ENCODE measurements around the gene GFY.
"Not testable (repeated sequence)": the region's sequence is repeated elsewhere in the genome, so short reads cannot be mapped to it uniquely, and the experiment has no call there.

The GFY gene

GRCh38 chr19:49441960-49442350 lies 16.8 kb downstream of the GFY start:
- no peak overlapping the region for H2BK5ac ChIP-seq (ENCODE audit: low read length)
- no peak for DNase-seq
- H3K79me2 ChIP-seq (ENCODE audit: control insufficient read depth, insufficient read depth, low read length): no peaks in the 10 kb centered on the region
- no peak overlapping the region for H3K23ac ChIP-seq (ENCODE audit: low read length)
- H4K5ac ChIP-seq (ENCODE audit: low read length): no peak overlapping the region
- no CpG with 5 or more reads among the region's 14 CpGs for WGBS (ENCODE audit: extremely low coverage, insufficient coverage, low lambda C conversion rate)
- H2AK5ac ChIP-seq (ENCODE audit: low read length): no peak overlapping the region
- no peak overlapping the region for H3K4me2 ChIP-seq (ENCODE audit: low read length)
- H3K9ac ChIP-seq (ENCODE audit: low read length): no peak overlapping the region
- no peak overlapping the region for H3K4ac ChIP-seq (ENCODE audit: low read depth, low read length)
- H3K79me1 ChIP-seq (ENCODE audit: low read length): no peaks in the 10 kb centered on the region
- no peak overlapping the region for H2BK15ac ChIP-seq (replicated peaks; ENCODE audit: low read depth)
- H3K36me3 ChIP-seq (ENCODE audit: control insufficient read depth, insufficient read depth, low read length): peaks cover 3% of the 10 kb centered on the region
- no peak overlapping the region for H4K8ac ChIP-seq (ENCODE audit: low read depth, low read length)
- no peak overlapping the region for H3K27ac ChIP-seq (ENCODE audit: low read depth, low read length)
- no peak overlapping the region for H3K4me3 ChIP-seq (ENCODE audit: low read length)
- no peak overlapping the region for H2BK120ac ChIP-seq (ENCODE audit: low read depth, low read length)
- H3K56ac ChIP-seq (ENCODE audit: low read length): no peak overlapping the region
- peaks cover 2% of the 10 kb centered on the region for H3K4me1 ChIP-seq (ENCODE audit: control insufficient read depth, low read depth, low read length)
- peaks cover 34% of the 10 kb centered on the region for H3K27me3 ChIP-seq (ENCODE audit: insufficient read depth, low read length, poor library complexity)
- no peak overlapping the region for H3K18ac ChIP-seq (ENCODE audit: low read length)

- Histone ChIP-seq H3K9ac (ENCODE audit: low read length) (no peak overlapping the region), H3K18ac (ENCODE audit: low read length) (no peak overlapping the region), H3K4me2 (ENCODE audit: low read length) (peak overlapping the region; percentile 35), H3K23ac (ENCODE audit: low read length) (no peak overlapping the region), H3K4me3 (ENCODE audit: low read length) (no peak overlapping the region), H2AK5ac (ENCODE audit: low read length) (no peak overlapping the region), H3K79me2 (ENCODE audit: control insufficient read depth, insufficient read depth, low read length) (no peaks in the 10 kb centered on the region), H4K8ac (ENCODE audit: low read depth, low read length) (no peak overlapping the region), H3K36me3 (ENCODE audit: control insufficient read depth, insufficient read depth, low read length) (peaks cover 3% of the 10 kb centered on the region), H3K27me3 (ENCODE audit: insufficient read depth, low read length, poor library complexity) (peaks cover 33% of the 10 kb centered on the region), H3K56ac (ENCODE audit: low read length) (peak overlapping the region; percentile 18), H3K27ac (ENCODE audit: low read depth, low read length) (no peak overlapping the region), H3K79me1 (ENCODE audit: low read length) (no peaks in the 10 kb centered on the region), H4K5ac (ENCODE audit: low read length) (no peak overlapping the region), H2BK120ac (ENCODE audit: low read depth, low read length) (no peak overlapping the region), H2BK5ac (ENCODE audit: low read length) (no peak overlapping the region), H3K4ac (ENCODE audit: low read depth, low read length) (no peak overlapping the region), H2BK15ac (replicated peaks; ENCODE audit: low read depth) (no peak overlapping the region), H3K4me1 (ENCODE audit: control insufficient read depth, low read depth, low read length) (peaks cover 2% of the 10 kb centered on the region)
- no CpG with 5 or more reads among the region's 11 CpGs for WGBS (ENCODE audit: extremely low coverage, insufficient coverage, low lambda C conversion rate)
- DNase-seq: no peak
Measured at GRCh38 chr19:49442354-49442753, 17.2 kb downstream of the GFY start.

GRCh38 chr19:49442771-49443365 lies 17.7 kb downstream of the GFY start:
- peaks cover 3% of the 10 kb centered on the region for H3K36me3 ChIP-seq (ENCODE audit: control insufficient read depth, insufficient read depth, low read length)
- H3K56ac ChIP-seq (ENCODE audit: low read length): peak overlapping the region; percentile 98
- WGBS (ENCODE audit: extremely low coverage, insufficient coverage, low lambda C conversion rate): no CpG with 5 or more reads among the region's 43 CpGs
- H4K5ac ChIP-seq (ENCODE audit: low read length): no peak overlapping the region
- H3K27ac ChIP-seq (ENCODE audit: low read depth, low read length): peak overlapping the region; percentile 72
- peak; percentile 98 for DNase-seq
- peaks cover 2% of the 10 kb centered on the region for H3K4me1 ChIP-seq (ENCODE audit: control insufficient read depth, low read depth, low read length)
- no peak overlapping the region for H2BK15ac ChIP-seq (replicated peaks; ENCODE audit: low read depth)
- no peak overlapping the region for H2BK120ac ChIP-seq (ENCODE audit: low read depth, low read length)
- no peaks in the 10 kb centered on the region for H3K79me2 ChIP-seq (ENCODE audit: control insufficient read depth, insufficient read depth, low read length)
- H4K8ac ChIP-seq (ENCODE audit: low read depth, low read length): no peak overlapping the region
- no peak overlapping the region for H3K23ac ChIP-seq (ENCODE audit: low read length)
- H3K27me3 ChIP-seq (ENCODE audit: insufficient read depth, low read length, poor library complexity): peaks cover 33% of the 10 kb centered on the region
- H2BK5ac ChIP-seq (ENCODE audit: low read length): peak overlapping the region; percentile 59
- H3K79me1 ChIP-seq (ENCODE audit: low read length): no peaks in the 10 kb centered on the region
- no peak overlapping the region for H2AK5ac ChIP-seq (ENCODE audit: low read length)
- H3K9ac ChIP-seq (ENCODE audit: low read length): peak overlapping the region; percentile 92
- H3K4me3 ChIP-seq (ENCODE audit: low read length): peak overlapping the region; percentile 12
- H3K18ac ChIP-seq (ENCODE audit: low read length): peak overlapping the region; percentile 24
- H3K4me2 ChIP-seq (ENCODE audit: low read length): peak overlapping the region; percentile 98
- H3K4ac ChIP-seq (ENCODE audit: low read depth, low read length): no peak overlapping the region

GRCh38 chr19:49443366-49444099 lies 18.3 kb downstream of the GFY start:
- Histone ChIP-seq H2AK5ac (ENCODE audit: low read length) (no peak overlapping the region), H3K4me2 (ENCODE audit: low read length) (peak overlapping the region; percentile 98), H3K79me1 (ENCODE audit: low read length) (peaks cover 2% of the 10 kb centered on the region), H3K23ac (ENCODE audit: low read length) (no peak overlapping the region), H4K8ac (ENCODE audit: low read depth, low read length) (no peak overlapping the region), H3K18ac (ENCODE audit: low read length) (peak overlapping the region; percentile 24), H3K56ac (ENCODE audit: low read length) (peak overlapping the region; percentile 98), H3K4ac (ENCODE audit: low read depth, low read length) (no peak overlapping the region), H3K27me3 (ENCODE audit: insufficient read depth, low read length, poor library complexity) (peaks cover 26% of the 10 kb centered on the region), H2BK15ac (replicated peaks; ENCODE audit: low read depth) (no peak overlapping the region), H3K79me2 (ENCODE audit: control insufficient read depth, insufficient read depth, low read length) (no peaks in the 10 kb centered on the region), H2BK5ac (ENCODE audit: low read length) (peak overlapping the region; percentile 59), H3K4me3 (ENCODE audit: low read length) (peak overlapping the region; percentile 44), H3K27ac (ENCODE audit: low read depth, low read length) (peak overlapping the region; percentile 72), H4K5ac (ENCODE audit: low read length) (no peak overlapping the region), H2BK120ac (ENCODE audit: low read depth, low read length) (no peak overlapping the region), H3K9ac (ENCODE audit: low read length) (peak overlapping the region; percentile 92), H3K4me1 (ENCODE audit: control insufficient read depth, low read depth, low read length) (peaks cover 2% of the 10 kb centered on the region), H3K36me3 (ENCODE audit: control insufficient read depth, insufficient read depth, low read length) (peaks cover 3% of the 10 kb centered on the region)
- DNase-seq: peak; percentile 98
- WGBS (ENCODE audit: extremely low coverage, insufficient coverage, low lambda C conversion rate): no CpG with 5 or more reads among the region's 47 CpGs

- WGBS (ENCODE audit: extremely low coverage, insufficient coverage, low lambda C conversion rate): no CpG with 5 or more reads among the region's 5 CpGs
- not testable (repeated sequence) for H2BK5ac ChIP-seq (ENCODE audit: low read length); H2AK5ac ChIP-seq (ENCODE audit: low read length); H3K79me2 ChIP-seq (ENCODE audit: control insufficient read depth, insufficient read depth, low read length); H3K9ac ChIP-seq (ENCODE audit: low read length); DNase-seq; H3K27ac ChIP-seq (ENCODE audit: low read depth, low read length); H2BK15ac ChIP-seq (replicated peaks; ENCODE audit: low read depth); H3K79me1 ChIP-seq (ENCODE audit: low read length); H3K4me2 ChIP-seq (ENCODE audit: low read length); H2BK120ac ChIP-seq (ENCODE audit: low read depth, low read length); H3K4me1 ChIP-seq (ENCODE audit: control insufficient read depth, low read depth, low read length); H4K5ac ChIP-seq (ENCODE audit: low read length); H3K4me3 ChIP-seq (ENCODE audit: low read length); H4K8ac ChIP-seq (ENCODE audit: low read depth, low read length); H3K36me3 ChIP-seq (ENCODE audit: control insufficient read depth, insufficient read depth, low read length); H3K18ac ChIP-seq (ENCODE audit: low read length); H3K4ac ChIP-seq (ENCODE audit: low read depth, low read length); H3K23ac ChIP-seq (ENCODE audit: low read length)
- peaks cover 23% of the 10 kb centered on the region for H3K27me3 ChIP-seq (ENCODE audit: insufficient read depth, low read length, poor library complexity)
- H3K56ac ChIP-seq (ENCODE audit: low read length): peak overlapping the region; percentile 34
Measured at GRCh38 chr19:49444100-49444700, 19.0 kb downstream of the GFY start.
